ENCODE data around the gene DLGAP1. TPM values are rescaled to one million over a fixed set of nuclear protein-coding genes. Genes with fewer than 3 reads are reported as not detected.

Gene DLGAP1
- total and polyA plus RNA-seq, 4 donors: 0.06 to 1.2 (median 0.17) TPM; not detected in 1

DNA sequence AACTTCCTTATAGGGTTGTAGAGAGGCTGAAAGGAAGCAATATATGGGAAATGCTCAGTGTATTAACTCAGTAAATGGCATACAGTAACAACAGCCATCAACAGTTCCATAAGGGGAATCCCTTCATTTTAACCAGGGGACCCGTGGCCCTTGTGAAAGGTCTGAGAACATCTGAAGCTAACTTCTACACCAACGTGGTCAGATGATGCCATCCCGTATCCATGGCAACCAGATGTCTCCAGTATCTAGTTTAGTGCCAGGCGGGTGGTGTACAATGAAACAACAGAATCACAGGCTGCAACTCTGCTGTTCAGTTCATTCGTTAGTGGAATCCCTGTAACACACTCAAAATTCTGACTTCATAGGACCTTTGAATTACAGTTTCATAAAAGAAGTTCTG is 842.8 kb downstream of the DLGAP1 start (continued):
- TF ChIP-seq, protein P1, sequence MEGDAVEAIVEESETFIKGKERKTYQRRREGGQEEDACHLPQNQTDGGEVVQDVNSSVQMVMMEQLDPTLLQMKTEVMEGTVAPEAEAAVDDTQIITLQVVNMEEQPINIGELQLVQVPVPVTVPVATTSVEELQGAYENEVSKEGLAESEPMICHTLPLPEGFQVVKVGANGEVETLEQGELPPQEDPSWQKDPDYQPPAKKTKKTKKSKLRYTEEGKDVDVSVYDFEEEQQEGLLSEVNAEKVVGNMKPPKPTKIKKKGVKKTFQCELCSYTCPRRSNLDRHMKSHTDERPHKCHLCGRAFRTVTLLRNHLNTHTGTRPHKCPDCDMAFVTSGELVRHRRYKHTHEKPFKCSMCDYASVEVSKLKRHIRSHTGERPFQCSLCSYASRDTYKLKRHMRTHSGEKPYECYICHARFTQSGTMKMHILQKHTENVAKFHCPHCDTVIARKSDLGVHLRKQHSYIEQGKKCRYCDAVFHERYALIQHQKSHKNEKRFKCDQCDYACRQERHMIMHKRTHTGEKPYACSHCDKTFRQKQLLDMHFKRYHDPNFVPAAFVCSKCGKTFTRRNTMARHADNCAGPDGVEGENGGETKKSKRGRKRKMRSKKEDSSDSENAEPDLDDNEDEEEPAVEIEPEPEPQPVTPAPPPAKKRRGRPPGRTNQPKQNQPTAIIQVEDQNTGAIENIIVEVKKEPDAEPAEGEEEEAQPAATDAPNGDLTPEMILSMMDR (IDR thresholded peaks at IDR 0.05; ENCODE audit: low read depth, low read length, missing input control): no peak
- TF ChIP-seq GABPA (IDR thresholded peaks at IDR 0.05 in 1 of 2, conservative IDR thresholded peaks at IDR 0.05 in 1 of 2) (no peak), TAF1 (conservative IDR thresholded peaks at IDR 0.05) (no peak), YY1 (IDR thresholded peaks at IDR 0.05) (no peak)

- Histone ChIP-seq H3K9ac (ENCODE audit: low read depth in 1 of 2, low read length in 2 of 2) (no peak overlapping the region), H3K4me1 (ENCODE audit: control insufficient read depth in 4 of 4, insufficient read depth in 4 of 4, low read length in 3 of 4) (no peaks in the 10 kb centered on the region), H3K4me3 (ENCODE audit: low read depth in 1 of 3, low read length in 3 of 3) (no peak overlapping the region), H3K27ac (ENCODE audit: low read depth in 1 of 2, low read length in 2 of 2) (no peak overlapping the region), H3K9me3 (ENCODE audit: control insufficient read depth in 4 of 4, low read length in 3 of 4) (no peaks in the 10 kb centered on the region), H3K36me3 (ENCODE audit: control insufficient read depth in 4 of 4, insufficient read depth in 3 of 4, low read depth in 1 of 4, low read length in 3 of 4) (no peaks in the 10 kb centered on the region), H3K27me3 (ENCODE audit: control insufficient read depth in 4 of 4, insufficient read depth in 4 of 4, low read length in 3 of 4) (no peaks in the 10 kb centered on the region)
- no peak for DNase-seq (ENCODE audit: low spot score)
- TF ChIP-seq TAF1 (conservative IDR thresholded peaks at IDR 0.05) (no peak), HNF4G (IDR thresholded peaks at IDR 0.05) (no peak), ATF3 (IDR thresholded peaks at IDR 0.05) (no peak), RAD21 (IDR thresholded peaks at IDR 0.05) (no peak), SP1 (IDR thresholded peaks at IDR 0.05) (no peak), YY1 (IDR thresholded peaks at IDR 0.05) (no peak), RXRA (IDR thresholded peaks at IDR 0.05) (no peak), HNF4A (conservative IDR thresholded peaks at IDR 0.05) (no peak), NR2F2 (IDR thresholded peaks at IDR 0.05) (no peak), MAX (IDR thresholded peaks at IDR 0.05) (no peak), FOXA2 (IDR thresholded peaks at IDR 0.05) (no peak), GABPA (IDR thresholded peaks at IDR 0.05 in 1 of 2, conservative IDR thresholded peaks at IDR 0.05 in 1 of 2) (no peak), EGR1 (IDR thresholded peaks at IDR 0.05; ENCODE audit: low read depth in 2 of 2) (no peak), JUND (IDR thresholded peaks at IDR 0.05) (no peak), ZBTB33 (IDR thresholded peaks at IDR 0.05) (no peak), FOXA1 (IDR thresholded peaks at IDR 0.05) (no peak), REST (IDR thresholded peaks at IDR 0.05) (no peak)
- TF ChIP-seq, protein P1 (IDR thresholded peaks at IDR 0.05; ENCODE audit: low read depth, low read length, missing input control): no peak
- WGBS: 84% methylated on average over 15 of the region's 15 CpGs
Observed at GRCh38 chr18:3611313-3612090, 843.6 kb downstream of the DLGAP1 start.

All from liver (tissue), 9 donors.